ENCODE data around the gene TRMT1L.
A peak's percentile ranks its signal among the peaks of the same experiment; 100 is the strongest.

DNA sequence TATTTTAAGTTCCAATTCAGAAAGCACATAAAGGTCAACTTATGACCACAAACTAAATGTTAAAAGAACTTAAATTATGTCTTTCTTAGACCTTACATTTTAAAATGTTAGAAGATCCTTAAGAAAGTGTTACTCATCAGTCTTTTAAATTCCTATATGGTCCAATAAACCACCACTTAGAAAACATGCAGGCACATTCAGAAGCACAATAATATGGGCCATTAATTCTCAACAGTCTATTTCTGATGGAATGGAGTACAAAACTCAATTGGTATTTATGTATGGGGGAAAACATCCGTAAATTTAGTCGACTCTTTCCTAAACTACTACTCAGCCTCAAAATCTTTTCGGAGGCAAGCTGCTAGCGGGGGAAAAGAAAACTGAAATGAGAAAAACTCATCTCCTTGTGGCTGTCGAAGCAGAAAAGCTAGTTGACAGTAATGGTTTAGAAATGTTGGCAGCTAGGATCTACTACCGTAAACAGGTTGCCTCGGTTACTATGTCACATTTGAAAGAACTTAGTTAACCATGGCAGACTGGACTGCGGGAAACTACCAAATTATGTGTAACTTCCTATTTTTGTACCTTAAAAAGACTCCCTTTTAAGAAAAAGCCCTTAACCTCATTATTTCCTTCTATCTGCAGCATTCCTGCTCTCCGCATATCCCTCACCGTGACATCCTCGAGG is 1.0 kb downstream of the TRMT1L start:
- peak; percentile 5 for TF ChIP-seq POLR2AphosphoS5 (IDR thresholded peaks at IDR 0.05)
- TF ChIP-seq, protein P1, sequence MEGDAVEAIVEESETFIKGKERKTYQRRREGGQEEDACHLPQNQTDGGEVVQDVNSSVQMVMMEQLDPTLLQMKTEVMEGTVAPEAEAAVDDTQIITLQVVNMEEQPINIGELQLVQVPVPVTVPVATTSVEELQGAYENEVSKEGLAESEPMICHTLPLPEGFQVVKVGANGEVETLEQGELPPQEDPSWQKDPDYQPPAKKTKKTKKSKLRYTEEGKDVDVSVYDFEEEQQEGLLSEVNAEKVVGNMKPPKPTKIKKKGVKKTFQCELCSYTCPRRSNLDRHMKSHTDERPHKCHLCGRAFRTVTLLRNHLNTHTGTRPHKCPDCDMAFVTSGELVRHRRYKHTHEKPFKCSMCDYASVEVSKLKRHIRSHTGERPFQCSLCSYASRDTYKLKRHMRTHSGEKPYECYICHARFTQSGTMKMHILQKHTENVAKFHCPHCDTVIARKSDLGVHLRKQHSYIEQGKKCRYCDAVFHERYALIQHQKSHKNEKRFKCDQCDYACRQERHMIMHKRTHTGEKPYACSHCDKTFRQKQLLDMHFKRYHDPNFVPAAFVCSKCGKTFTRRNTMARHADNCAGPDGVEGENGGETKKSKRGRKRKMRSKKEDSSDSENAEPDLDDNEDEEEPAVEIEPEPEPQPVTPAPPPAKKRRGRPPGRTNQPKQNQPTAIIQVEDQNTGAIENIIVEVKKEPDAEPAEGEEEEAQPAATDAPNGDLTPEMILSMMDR (IDR thresholded peaks at IDR 0.05): no peak
